ENCODE results near the gene TTYH3. TPM values are rescaled to one million over a fixed set of nuclear protein-coding genes. Genes with fewer than 3 reads are reported as not detected.

TTYH3 gene
- total RNA-seq, 1 donor from 2014 or later, result 31.5 TPM

DNA sequence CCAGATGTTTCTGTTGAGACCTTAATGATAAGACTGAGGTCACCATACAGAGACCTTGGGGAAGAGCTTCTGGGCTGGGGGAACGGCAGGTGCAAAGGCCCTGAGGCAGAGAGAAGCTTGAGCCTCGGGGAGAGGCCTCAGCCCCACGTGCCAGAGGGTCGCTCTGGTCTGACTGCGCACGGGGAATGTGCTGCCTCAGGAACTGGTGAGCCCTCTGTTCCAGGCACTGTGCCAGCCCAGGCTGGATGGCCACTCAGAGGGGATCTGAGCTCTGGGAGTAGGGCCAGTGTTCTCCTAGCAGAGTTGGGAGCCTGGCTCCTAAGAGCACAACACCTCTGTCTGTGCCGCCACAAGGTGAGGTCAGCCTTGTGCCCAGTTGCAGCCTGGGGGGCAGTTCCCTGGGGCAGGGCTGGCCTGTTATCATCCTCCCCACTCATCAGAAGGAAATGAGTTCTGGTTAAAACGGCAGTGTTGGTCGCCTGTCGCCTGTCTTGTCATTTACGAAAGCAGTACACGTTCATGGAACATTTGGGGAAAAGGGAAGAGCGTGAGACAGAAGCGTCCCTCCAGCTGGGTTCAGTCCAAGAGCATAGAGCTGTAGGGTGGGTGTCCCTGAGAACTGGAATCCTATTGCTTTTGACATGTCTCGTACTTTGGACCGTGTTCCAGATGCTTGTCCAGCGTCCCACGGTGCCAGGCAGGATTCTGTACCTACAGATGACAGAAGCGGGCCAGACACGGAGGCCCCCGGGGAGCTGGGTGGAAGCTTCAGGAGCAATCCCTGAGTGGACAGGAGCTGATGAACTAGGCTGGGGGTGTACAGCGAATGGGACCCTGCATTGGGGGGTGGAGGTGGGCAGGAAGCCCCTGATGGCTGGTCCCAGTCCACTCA, 4.3 kb downstream of the TTYH3 start:
- no peak for DNase-seq

DNA sequence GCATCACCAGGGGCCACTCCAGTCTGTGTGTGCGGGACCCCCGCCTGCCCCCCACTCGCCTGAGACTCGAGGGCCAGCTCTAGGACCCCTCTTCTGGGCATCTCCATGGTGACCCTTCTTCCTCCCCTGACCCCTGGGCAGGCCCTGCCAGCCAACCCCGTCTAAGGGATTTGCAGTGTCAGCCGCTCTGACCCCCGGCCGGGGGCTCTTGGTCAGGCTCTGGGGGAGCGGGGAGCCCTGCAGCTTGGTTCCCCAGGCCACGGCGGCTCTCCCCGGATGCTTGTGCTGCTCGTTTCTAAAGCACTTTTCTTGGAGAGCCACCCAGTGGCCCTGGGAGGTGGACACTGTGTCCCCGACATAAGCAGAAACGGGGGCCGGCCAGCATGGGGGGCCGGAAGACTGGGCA, 5.3 kb downstream of the TTYH3 start:
- DNase-seq, result no peak

GRCh38 chr7:2637505-2638223, 5.9 kb downstream of the TTYH3 start:
- no peak for DNase-seq

DNA sequence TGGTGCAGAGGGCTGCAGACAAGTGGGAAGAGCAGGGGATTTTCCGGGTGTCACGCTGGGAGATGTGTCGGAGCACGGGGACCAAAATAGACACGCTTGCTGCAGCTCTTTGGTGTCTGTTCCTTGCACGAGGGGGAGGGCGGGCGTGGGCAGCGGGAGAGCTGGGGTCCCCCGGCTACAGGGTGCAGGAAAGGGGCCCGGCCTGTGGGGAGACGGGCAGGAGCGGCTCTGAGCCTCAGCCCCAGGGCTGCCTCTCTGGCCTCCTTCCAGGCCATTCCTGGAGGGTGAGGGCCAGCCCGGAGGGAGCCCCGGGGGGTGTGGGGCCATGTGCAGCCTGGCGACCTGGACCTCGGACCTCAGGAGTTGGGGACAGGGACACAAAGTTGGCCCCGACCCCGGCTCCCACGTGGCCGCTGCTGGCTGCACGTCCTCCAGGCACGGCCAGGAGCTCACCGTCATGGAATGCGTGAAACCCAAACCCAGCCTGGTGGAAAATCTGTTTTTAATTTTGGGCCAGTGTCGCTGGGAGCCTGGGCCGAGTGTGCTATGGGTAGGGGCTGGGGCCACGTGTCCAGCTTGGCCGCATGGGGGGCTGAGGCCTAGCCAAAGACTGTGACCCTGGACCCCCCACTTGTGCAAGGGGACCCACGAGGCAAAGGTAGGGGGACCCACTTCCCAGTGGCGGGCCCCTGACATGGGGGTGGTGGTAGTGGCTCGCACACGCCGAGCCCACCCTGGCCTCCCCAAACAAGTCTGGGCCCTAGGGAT, 6.6 kb downstream of the TTYH3 start:
- peak; percentile 40 for DNase-seq

DNA sequence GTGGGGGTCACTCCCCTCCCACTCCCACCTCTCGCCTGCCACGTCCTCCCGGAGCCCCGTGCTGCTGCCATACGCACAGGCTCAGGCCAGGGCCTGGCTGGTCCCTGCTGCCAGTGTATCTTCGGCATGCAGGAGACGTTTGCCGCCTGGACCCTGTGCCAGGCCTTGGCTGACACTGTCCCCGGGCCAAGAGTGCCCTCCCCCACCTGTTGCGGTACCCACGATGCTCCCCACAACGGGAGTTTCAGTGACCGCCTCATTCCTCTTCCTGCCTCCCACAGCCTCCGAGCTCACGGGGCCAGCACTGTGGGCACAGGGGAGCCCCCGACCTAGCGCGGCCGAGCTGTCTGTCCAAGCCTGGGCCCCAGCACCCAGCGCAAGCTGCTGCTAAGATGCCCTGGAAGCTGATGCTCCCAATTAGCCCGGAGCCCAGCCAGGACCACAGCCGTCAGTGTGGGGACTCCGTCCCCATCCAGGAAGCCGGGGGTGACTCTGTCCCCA, 7.4 kb downstream of the TTYH3 start:
- no peak for DNase-seq

- no peak for DNase-seq
Measured at GRCh38 chr7:2639695-2640481, 8.1 kb downstream of the TTYH3 start.

GRCh38 chr7:2640482-2640830, 8.7 kb downstream of the TTYH3 start:
- no peak for DNase-seq

DNA sequence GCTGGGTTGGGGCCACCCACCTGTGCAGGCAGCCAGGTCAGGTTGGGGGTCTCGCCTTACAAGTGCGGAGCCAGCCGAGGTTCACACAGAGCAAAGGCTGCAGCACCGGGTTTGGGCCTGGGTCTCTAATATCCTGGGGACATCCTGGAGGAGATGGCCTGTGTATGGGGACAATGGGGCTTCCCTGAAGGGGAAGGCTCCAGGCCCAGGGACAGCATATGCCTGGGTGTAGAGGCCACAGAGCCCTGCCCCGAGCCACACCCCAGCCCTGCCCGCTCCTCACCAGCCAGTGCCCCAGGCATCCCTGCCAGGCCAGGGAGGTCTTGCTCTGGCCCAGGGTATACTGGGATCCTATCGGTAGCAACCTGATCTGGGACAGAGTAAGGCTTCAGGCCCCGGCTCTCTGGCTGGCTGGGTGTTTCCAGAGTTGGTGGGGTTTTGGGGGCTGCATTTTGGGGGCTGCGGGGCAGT, 9.1 kb downstream of the TTYH3 start:
- DNase-seq, result no peak

DNA sequence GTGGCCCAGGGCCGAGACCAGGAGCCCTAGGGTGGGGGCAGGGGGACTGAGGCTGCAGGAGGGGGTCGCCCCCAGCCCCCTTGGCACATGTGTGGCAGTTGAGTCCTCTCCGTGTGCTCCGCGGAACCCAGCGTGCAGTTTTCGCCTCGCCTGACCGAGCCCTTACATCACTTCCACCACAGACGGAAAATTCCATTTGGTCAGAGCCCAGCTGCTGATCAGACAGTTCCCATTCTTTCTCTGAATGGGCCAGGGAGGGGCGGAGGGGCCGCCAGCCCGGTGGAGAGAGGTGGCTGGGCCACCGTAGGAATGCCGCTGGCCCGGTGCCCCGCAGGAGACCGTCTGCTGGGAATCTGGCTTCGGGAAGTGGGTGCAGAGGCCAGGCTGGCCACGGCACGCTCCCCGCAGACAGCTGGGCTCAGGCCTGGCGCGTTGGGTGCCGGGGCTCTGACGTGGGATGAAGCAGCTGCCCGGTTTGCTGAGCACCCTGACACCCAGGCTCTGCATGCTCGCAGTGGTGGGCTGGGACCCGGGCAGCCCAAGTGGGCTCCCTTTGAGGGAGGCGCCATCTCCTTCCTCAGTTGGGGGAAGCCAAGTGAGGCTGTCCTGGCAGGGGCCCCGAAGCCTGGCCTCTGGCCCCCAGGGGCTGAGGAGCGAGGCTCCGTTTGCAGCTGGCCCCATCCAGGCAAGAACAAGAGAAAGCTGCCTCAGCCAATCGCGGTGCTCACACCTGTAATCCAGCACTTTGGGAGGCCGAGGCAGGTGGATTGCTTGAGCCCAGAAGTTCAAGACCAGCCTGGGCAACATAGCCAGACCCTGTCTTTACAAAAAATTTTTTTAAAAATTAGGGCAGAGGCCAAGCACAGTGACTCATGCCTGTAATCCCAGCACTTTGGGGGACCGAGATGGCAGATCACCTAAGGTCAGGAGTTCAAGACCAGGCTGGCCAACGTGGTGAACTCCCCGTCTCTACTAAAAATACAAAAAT, 9.9 kb downstream of the TTYH3 start:
- peak; percentile 81 for DNase-seq

- DNase-seq, result no peak
Measured at GRCh38 chr7:2643386-2644219, 11.8 kb downstream of the TTYH3 start.

- DNase-seq, result no peak
Measured at GRCh38 chr7:2644220-2644561, 12.4 kb downstream of the TTYH3 start.

DNA sequence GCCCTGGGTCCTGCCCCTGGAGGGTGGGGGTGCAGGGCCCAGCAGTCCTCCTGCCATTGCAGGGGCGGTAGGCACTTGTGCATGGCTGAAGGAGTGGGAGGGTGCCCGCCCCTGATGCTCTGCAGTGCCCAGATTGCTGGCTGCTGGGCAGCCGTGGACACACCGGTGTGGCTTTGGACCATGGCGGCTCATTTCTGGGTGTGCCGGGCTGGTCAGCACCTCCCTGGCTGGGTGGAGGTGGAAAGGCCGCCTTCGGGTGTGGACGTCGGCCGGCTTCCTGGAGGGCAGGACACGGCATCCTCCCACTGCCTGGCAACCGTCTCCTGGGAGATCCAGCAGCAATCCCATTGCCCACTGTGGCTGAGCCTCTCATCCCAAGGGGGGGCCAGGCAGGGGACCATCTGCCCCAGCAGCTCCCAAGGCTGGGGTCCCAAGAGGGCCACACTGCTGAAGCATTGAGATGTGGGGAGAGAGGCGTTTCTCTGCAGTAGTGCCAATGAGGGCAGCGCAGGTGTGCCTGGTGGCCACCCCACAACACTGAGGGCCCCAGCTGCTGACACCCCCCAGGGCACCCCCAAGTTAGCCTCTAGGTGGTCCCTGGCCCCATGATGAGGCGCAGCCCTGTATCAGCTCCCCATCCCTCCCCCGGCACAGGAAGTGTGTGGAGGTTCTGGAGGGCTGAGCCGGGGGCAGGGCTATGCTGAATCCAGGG, 12.9 kb downstream of the TTYH3 start:
- DNase-seq, result no peak

DNA sequence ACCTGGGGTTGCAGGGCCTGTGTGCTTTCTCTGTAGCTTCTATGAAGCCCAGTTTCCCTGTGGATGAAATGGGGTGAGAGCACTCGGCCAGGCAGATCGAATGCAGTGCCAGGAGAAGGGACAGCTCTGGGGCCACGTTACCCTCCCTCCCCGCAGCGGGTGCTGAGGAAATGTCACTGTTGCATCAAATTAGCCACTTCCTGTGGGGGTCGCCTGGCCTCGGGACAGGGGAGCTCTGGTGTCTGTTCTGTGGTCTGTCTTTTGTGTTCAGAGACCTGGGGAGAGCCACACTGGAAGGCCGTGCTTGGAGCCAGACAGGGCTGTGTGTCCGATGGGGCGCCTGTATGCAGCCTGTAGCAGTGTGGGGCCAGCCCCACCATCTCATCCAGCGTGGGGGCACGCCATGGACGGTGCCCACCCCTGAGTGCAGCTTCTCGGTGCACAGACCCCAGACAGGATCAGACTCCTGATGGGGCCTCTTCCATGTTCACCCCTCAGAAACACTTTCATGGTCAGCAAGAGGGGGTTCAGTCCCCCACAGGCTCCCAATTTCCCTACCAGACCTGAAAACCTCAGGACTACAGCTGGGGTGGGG, 13.6 kb downstream of the TTYH3 start:
- DNase-seq, result no peak

DNA sequence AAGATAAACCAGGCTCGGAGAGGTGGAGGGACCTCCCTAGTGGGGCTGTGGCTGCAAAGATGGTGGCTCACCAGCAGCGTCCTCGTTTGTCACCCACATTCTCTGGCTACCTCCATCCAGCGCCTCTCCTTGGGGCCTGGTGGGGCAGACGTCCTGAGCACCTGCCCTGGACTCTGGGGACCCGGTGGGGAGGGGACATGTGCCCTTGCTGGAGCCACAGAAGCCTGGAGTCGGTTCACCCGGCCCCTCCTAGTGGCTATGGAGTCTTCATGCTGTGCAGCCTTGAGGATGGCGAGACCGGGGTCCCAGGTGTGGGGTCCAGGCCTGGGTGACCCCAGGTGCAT, 14.5 kb downstream of the TTYH3 start:
- DNase-seq, result no peak

DNA sequence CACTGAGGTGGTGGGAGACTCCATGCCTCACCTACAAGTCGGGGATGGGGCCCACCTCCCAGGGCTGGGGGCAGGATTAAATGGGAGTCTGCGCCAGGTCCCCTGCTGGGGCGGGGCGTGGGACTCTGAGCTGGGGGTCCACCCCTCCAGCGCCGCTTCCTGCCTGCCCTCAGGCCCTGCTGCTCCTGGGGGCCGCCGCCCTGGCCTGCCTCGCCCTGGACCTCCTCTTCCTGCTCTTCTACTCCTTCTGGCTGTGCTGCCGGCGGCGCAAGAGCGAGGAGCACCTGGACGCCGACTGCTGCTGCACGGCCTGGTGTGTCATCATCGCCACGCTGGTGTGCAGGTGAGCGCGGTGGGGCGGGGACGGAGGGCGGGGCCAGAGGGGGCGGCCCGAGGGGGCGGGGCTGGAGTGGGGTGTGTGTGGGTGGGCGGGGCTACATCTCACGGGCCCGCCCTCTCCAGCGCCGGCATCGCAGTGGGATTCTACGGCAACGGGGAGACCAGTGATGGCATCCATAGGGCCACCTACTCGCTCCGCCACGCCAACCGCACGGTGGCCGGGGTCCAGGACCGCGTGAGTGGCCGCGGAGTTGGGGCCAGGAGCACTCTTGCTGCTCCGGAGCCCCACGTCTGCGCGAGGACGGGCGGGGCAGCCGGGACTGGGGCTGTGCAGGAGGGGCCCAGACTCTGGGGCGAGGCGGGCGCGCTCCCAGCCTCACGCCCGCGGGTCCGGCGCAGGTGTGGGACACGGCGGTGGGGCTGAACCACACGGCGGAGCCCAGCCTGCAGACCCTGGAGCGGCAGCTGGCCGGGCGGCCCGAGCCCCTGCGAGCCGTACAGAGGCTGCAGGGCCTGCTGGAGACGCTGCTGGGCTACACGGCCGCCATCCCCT, 15.1 kb downstream of the TTYH3 start:
- no peak for DNase-seq

GRCh38 chr7:2647594-2648172, 15.9 kb downstream of the TTYH3 start:
- DNase-seq, result no peak

DNA sequence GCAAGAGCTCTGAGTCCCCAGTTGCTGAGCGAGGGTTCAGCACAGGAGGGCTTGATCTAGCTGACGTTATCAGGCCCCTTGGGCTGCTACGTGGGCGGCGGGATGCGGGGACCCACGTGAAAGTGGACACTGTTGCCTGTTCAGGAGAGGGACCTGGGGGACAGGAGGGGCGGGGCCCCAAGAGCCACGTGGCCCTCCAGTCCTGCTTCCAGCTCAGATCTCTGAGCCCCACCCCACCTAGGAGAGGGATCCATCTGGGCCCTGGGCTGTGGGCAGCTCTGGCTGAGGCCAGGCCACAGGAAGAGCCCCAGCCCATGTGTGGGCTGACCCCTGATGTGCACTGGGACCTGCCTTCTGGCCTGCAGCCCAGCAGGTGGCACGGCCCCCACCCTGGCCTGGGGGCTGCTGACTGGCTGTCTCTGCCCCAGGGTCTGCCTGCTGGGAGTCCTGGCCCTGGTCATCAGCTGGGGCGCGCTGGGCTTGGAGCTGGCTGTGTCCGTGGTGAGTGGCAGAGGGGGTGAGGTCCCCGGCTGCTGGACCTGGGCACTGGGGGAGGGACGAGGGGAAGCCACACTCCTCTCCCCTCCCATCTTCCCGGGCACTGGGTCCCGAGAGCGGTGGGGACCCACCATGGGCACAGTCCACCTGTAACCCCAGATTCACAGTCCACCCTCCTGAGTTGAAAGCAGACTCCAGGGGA, 17.5 kb downstream of the TTYH3 start:
- no peak for DNase-seq

Data from occipital lobe (tissue), 2 donors.